Measurements from ENCODE around the gene RUSC1. TPM values are rescaled to one million over a fixed set of nuclear protein-coding genes. Genes with fewer than 3 reads are reported as not detected.

The RUSC1 gene
- total RNA-seq, 2 experiments from 2014 or later: 10.7 to 11.8 TPM

DNA sequence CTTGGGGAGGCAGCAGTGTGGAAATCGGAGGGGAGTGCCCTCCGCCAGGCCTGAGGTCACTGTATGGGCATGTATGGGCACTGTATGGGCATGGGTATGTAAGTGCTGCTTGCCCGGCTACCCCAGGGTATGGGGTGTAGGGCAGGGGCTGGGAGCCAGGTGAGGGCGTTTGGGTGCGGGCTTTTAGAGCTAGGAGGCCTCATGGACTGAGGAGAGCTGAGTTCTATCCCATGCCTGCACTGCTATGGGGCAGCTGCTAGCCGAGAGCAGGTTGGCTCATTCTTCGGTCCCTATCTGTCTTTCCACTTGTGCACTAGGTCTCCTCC is 24.8 kb upstream of the RUSC1 start:
- Histone ChIP-seq H3K27me3 (ENCODE audit: control insufficient read depth in 1 of 2, insufficient read depth in 2 of 2, low read length in 2 of 2) (peaks cover 25 to 28% of the 10 kb centered on the region in 2 experiments), H3K27ac (ENCODE audit: low read depth in 1 of 2, low read length in 2 of 2) (no peak overlapping the region), H3K4me1 (ENCODE audit: insufficient read depth, low read length) (peaks cover 13% of the 10 kb centered on the region), H3K36me3 (ENCODE audit: insufficient read depth, low read length) (no peaks in the 10 kb centered on the region), H3K9me3 (ENCODE audit: control insufficient read depth in 1 of 2, insufficient read depth in 1 of 2, low read length in 2 of 2) (peaks cover 0 to 18% of the 10 kb centered on the region in 2 experiments), H3K4me3 (ENCODE audit: low read length) (no peak overlapping the region)
- Mint-ChIP-seq H3K4me1 (ENCODE audit: low read depth) (no peaks in the 10 kb centered on the region), H3K36me3 (ENCODE audit: low read depth) (no peaks in the 10 kb centered on the region), H3K9me3 (no peaks in the 10 kb centered on the region), H3K4me3 (no peak overlapping the region), H3K27ac (no peak overlapping the region), H3K27me3 (peaks cover 35% of the 10 kb centered on the region)
- POLR2A ChIA-PET: no interaction called here
- intact Hi-C loops (cut with DNase I, micrococcal nuclease): no loop called here
- CTCF ChIA-PET: no interaction called here
- TF ChIP-seq, protein P1, sequence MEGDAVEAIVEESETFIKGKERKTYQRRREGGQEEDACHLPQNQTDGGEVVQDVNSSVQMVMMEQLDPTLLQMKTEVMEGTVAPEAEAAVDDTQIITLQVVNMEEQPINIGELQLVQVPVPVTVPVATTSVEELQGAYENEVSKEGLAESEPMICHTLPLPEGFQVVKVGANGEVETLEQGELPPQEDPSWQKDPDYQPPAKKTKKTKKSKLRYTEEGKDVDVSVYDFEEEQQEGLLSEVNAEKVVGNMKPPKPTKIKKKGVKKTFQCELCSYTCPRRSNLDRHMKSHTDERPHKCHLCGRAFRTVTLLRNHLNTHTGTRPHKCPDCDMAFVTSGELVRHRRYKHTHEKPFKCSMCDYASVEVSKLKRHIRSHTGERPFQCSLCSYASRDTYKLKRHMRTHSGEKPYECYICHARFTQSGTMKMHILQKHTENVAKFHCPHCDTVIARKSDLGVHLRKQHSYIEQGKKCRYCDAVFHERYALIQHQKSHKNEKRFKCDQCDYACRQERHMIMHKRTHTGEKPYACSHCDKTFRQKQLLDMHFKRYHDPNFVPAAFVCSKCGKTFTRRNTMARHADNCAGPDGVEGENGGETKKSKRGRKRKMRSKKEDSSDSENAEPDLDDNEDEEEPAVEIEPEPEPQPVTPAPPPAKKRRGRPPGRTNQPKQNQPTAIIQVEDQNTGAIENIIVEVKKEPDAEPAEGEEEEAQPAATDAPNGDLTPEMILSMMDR (IDR thresholded peaks at IDR 0.05): no peak
- DNase-seq (no peak), ATAC-seq (ENCODE audit: poor library complexity) (no peak)

- H3K4me1 ChIP-seq (ENCODE audit: insufficient read depth, low read length): peaks cover 13% of the 10 kb centered on the region
- Mint-ChIP-seq H3K9me3 (no peaks in the 10 kb centered on the region), H3K27ac (no peak overlapping the region), H3K4me3 (no peak overlapping the region), H3K36me3 (ENCODE audit: low read depth) (no peaks in the 10 kb centered on the region), H3K4me1 (ENCODE audit: low read depth) (no peaks in the 10 kb centered on the region), H3K27me3 (peaks cover 35% of the 10 kb centered on the region)
- ATAC-seq (ENCODE audit: poor library complexity): no peak
- POLR2A ChIA-PET: no interaction called here
- no peaks in the 10 kb centered on the region for H3K36me3 ChIP-seq (ENCODE audit: insufficient read depth, low read length)
- TF ChIP-seq, protein P1 (IDR thresholded peaks at IDR 0.05): no peak
- H3K9me3 ChIP-seq (ENCODE audit: control insufficient read depth in 1 of 2, insufficient read depth in 1 of 2, low read length in 2 of 2): peaks cover 0 to 18% of the 10 kb centered on the region in 2 experiments
- H3K4me3 ChIP-seq (ENCODE audit: low read length): no peak overlapping the region
- intact Hi-C loops (cut with DNase I, micrococcal nuclease): no loop called here
- peaks cover 25 to 28% of the 10 kb centered on the region in 2 experiments for H3K27me3 ChIP-seq (ENCODE audit: control insufficient read depth in 1 of 2, insufficient read depth in 2 of 2, low read length in 2 of 2)
- CTCF ChIA-PET: no interaction called here
- no peak overlapping the region for H3K27ac ChIP-seq (ENCODE audit: low read depth in 1 of 2, low read length in 2 of 2)
- no peak for DNase-seq
These were observed 24.0 kb upstream of the RUSC1 start for GRCh38 chr1:155296661-155297060.

DNA sequence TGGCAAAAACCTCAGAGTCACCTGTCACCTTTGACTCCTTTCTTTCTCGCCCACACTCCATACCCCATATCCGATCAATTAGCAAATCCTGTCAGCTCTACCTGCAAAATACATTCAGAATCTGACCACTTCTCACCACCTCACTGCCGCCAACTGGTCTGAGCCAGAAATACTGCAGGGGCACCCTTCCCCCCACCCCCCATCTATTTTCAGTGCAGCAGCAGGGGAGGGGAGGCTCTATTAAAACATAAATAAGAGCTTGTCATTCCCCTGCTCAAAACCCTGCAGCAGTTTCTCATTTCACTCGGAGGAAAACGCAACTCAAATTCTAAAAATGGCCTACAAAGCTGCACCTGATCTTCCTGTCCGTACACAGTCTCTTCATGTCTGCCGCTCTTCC is 23.3 kb upstream of the RUSC1 start:
- ChIA-PET POLR2A (interaction anchor here (0.7 kb wide), 1 partner anchor 1203 kb away, joined by 3 read pairs; no protein-coding TSS in a partner anchor), CTCF (interaction anchor here (1.8 kb wide), 1 partner anchor 10 kb away, joined by 4 read pairs; no protein-coding TSS in a partner anchor)
- H3K27me3 Mint-ChIP-seq: peaks cover 35% of the 10 kb centered on the region
- TF ChIP-seq, protein P1 (IDR thresholded peaks at IDR 0.05): no peak
- H3K36me3 Mint-ChIP-seq (ENCODE audit: low read depth): no peaks in the 10 kb centered on the region
- H3K4me1 Mint-ChIP-seq (ENCODE audit: low read depth): no peaks in the 10 kb centered on the region
- peaks cover 25 to 28% of the 10 kb centered on the region in 2 experiments for H3K27me3 ChIP-seq (ENCODE audit: control insufficient read depth in 1 of 2, insufficient read depth in 2 of 2, low read length in 2 of 2)
- ATAC-seq (ENCODE audit: poor library complexity): no peak
- H3K9me3 ChIP-seq (ENCODE audit: control insufficient read depth in 1 of 2, insufficient read depth in 1 of 2, low read length in 2 of 2): peaks cover 0 to 18% of the 10 kb centered on the region in 2 experiments
- no peaks in the 10 kb centered on the region for H3K36me3 ChIP-seq (ENCODE audit: insufficient read depth, low read length)
- no peak for DNase-seq
- intact Hi-C loops (cut with DNase I, micrococcal nuclease): no loop called here
- no peak overlapping the region for H3K27ac ChIP-seq (ENCODE audit: low read depth in 1 of 2, low read length in 2 of 2)
- H3K9me3 Mint-ChIP-seq: no peaks in the 10 kb centered on the region
- H3K4me1 ChIP-seq (ENCODE audit: insufficient read depth, low read length): peaks cover 13% of the 10 kb centered on the region
- no peak overlapping the region for H3K27ac Mint-ChIP-seq
- H3K4me3 Mint-ChIP-seq: no peak overlapping the region
- H3K4me3 ChIP-seq (ENCODE audit: low read length): no peak overlapping the region
